Natural killer cell (primary cell): Measurements from ENCODE around the gene GSTA3. TPM values are rescaled to one million over a fixed set of nuclear protein-coding genes. Genes with fewer than 3 reads are reported as not detected.
"Not testable (repeated sequence)": the region's sequence is repeated elsewhere in the genome, so short reads cannot be mapped to it uniquely, and the experiment has no call there.

Experiments
- ATAC-seq, 3 donors: fragments of 150-1000 bp in 2 of 3; fragments of 200-7000 bp in 1 of 3; cut with Tn5 transposase; 1 replicate in 1 of 3; 2 replicates in 2 of 3; pipeline ENCODE4 v1.10.0; 2021; ENCODE audit warnings: mild to moderate bottlenecking in 2 of 3, moderate library complexity in 2 of 3
- DNase-seq, 2 donors: peaks; one replicate each; pipeline versions ENCODE4 v3.0.0 to v3.0.0-alpha.2; 2013 to 2021; ENCODE audit warnings: mixed read lengths in 1 of 2
- H3K27ac ChIP-seq: one replicate; pipeline ENCODE4 v1.5.1; 2013; ENCODE audit warnings: mild to moderate bottlenecking, low read length
- H3K27me3 ChIP-seq: one replicate; pipeline ENCODE4 v1.6.1; 2013; ENCODE audit warnings: low read length; ENCODE audit not compliant: control insufficient read depth, insufficient read depth
- H3K36me3 ChIP-seq: one replicate; pipeline ENCODE4 v1.6.1; 2013; ENCODE audit warnings: low read length; ENCODE audit not compliant: control insufficient read depth, insufficient read depth
- H3K4me1 ChIP-seq: one replicate; pipeline ENCODE4 v1.6.1; 2013; ENCODE audit warnings: low read length; ENCODE audit not compliant: control insufficient read depth, insufficient read depth
- H3K4me3 ChIP-seq: one replicate; pipeline ENCODE4 v1.5.1; 2013; ENCODE audit warnings: low read length
- H3K9me3 ChIP-seq: one replicate; pipeline ENCODE4 v1.6.1; 2013; ENCODE audit warnings: low read length; ENCODE audit not compliant: control insufficient read depth, insufficient read depth
- H3K27ac Mint-ChIP-seq, 2 donors: one replicate each; pipeline ENCODE4 v1.8.0; 2022; ENCODE audit warnings: mild to moderate bottlenecking in 2 of 2, mixed read lengths in 2 of 2, moderate library complexity in 1 of 2
- H3K27me3 Mint-ChIP-seq, 2 donors: one replicate each; pipeline ENCODE4 v1.8.0; 2022; ENCODE audit warnings: low read depth in 2 of 2, mixed read lengths in 2 of 2
- H3K36me3 Mint-ChIP-seq: one replicate; pipeline ENCODE4 v1.8.0; 2022; ENCODE audit warnings: mixed read lengths
- H3K4me1 Mint-ChIP-seq, 2 donors: one replicate each; pipeline ENCODE4 v1.8.0; 2022; ENCODE audit warnings: mixed read lengths in 2 of 2
- H3K4me3 Mint-ChIP-seq: one replicate; pipeline ENCODE4 v1.8.0; 2022; ENCODE audit warnings: mild to moderate bottlenecking, moderate library complexity, mixed read lengths
- H3K9me3 Mint-ChIP-seq, 2 donors: one replicate each; pipeline ENCODE4 v1.8.0; 2022; ENCODE audit warnings: mixed read lengths in 2 of 2
- CTCF ChIP-seq: fragments of 200-600 bp; IDR thresholded peaks from one replicate; pipeline ENCODE4 v1.8.0; 2022; ENCODE audit warnings: antibody characterized with exemption
- WGBS: methylation state at CpG from one replicate; pipeline ENCODE4 v1.1.7; 2013; ENCODE audit warnings: missing lambda C conversion rate; ENCODE audit not compliant: insufficient coverage; 5-methylcytosine and 5-hydroxymethylcytosine counted together
- intact Hi-C: fragments of 100-400 bp; cut with micrococcal nuclease; formaldehyde crosslinking; loops from one replicate; pipeline ENCODE4 v1.14.2; 2022
- total RNA-seq, 4 donors: library from RNA; stranded (reverse); fragments of 120-200 nt in 1 of 4; gene quantifications; one replicate each; pipeline versions ENCODE4 v1.2.3 to v1.2.4, GENCODE V29; 2013 to 2022

Gene GSTA3
- total RNA-seq, 3 donors from 2014 or later (not counting 1 experiment from before 2014, with no cell fraction given): not detected

DNA sequence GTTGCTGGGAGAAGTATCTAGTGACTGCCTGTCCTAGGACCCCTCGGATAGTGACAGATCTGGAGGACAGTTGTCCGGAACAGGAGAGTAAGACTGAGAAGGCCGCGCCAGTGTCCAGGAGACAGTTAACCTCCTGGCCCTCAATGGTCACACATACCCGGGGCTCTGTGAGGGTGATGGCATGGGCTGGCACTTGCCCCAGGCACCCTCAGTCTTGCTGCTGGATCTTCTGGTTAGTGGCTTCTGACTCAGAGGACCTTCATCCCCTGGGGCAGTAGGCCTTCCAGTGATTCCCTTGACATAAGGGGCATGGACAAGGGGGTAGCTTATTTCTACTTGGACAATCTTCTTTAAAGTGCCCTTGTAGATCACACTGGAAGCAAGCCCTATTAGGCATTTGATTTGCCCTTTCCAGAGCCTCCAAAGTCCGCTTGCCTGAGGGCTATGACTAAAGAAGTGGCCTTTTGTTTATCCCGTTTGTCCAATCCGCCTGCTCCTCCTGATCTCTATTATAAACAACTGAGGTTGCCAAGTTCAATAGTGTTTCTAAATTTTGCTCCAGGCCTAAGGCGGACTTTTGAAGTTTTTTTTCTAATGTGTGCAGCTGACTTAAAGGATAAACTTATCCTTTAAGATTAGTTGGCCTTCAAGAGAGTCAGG is 8.7 kb upstream of the GSTA3 start:
- H3K36me3 Mint-ChIP-seq, DNase-seq, H3K27ac ChIP-seq, H3K4me1 ChIP-seq, H3K4me1 Mint-ChIP-seq, H3K9me3 ChIP-seq, H3K27me3 Mint-ChIP-seq, intact Hi-C loops, ATAC-seq, H3K27ac Mint-ChIP-seq, H3K9me3 Mint-ChIP-seq, H3K4me3 ChIP-seq, H3K27me3 ChIP-seq, H3K36me3 ChIP-seq, H3K4me3 Mint-ChIP-seq: not testable (repeated sequence)
- 92% methylated on average over 9 of the region's 9 CpGs for WGBS

DNA sequence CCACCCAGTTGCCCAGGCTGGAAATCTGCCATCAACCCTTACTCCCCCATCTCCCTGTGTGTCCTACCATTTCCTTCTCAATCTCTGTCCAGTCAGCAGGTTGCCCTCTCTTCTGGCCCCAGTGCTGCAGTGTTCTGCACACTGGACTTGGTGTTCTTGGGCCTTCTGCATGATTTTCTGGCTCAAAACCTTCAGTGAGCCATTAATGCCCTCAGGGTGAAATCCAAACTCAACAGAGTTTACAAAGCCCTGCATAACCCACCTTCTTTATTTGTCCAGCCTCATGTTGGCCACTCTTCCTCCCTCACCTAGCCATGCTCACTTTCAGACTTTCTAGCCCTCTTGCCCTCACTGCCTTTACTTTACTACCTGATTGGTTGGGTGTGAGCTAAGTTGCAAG is 5.0 kb upstream of the GSTA3 start:
- no peaks in the 10 kb centered on the region for H3K4me1 Mint-ChIP-seq
- no peaks in the 10 kb centered on the region for H3K9me3 Mint-ChIP-seq
- Histone ChIP-seq H3K4me1 (no peaks in the 10 kb centered on the region), H3K4me3 (no peak overlapping the region), H3K27ac (no peak overlapping the region), H3K9me3 (no peaks in the 10 kb centered on the region), H3K36me3 (no peaks in the 10 kb centered on the region), H3K27me3 (peaks cover 2% of the 10 kb centered on the region)
- no peaks in the 10 kb centered on the region for H3K36me3 Mint-ChIP-seq
- H3K27ac Mint-ChIP-seq: no peak overlapping the region
- TF ChIP-seq CTCF: no peak
- DNase-seq (no peak), ATAC-seq (no peak)
- H3K4me3 Mint-ChIP-seq: no peak overlapping the region
- intact Hi-C loops: no loop called here
- H3K27me3 Mint-ChIP-seq: peaks cover 0 to 9% of the 10 kb centered on the region in 2 donors

GRCh38 chr6:52910091-52910490 is 593 bp upstream of the GSTA3 start:
- DNase-seq: no peak

GRCh38 chr6:52909131-52909530 is 367 bp downstream of the GSTA3 start:
- intact Hi-C loops: no loop called here
- Histone ChIP-seq H3K4me1 (no peaks in the 10 kb centered on the region), H3K9me3 (no peaks in the 10 kb centered on the region), H3K27ac (no peak overlapping the region), H3K36me3 (no peaks in the 10 kb centered on the region), H3K27me3 (peaks cover 2% of the 10 kb centered on the region), H3K4me3 (no peak overlapping the region)
- H3K27ac Mint-ChIP-seq: no peak overlapping the region
- no peak for TF ChIP-seq CTCF
- no peaks in the 10 kb centered on the region for H3K4me1 Mint-ChIP-seq
- peaks cover 0 to 5% of the 10 kb centered on the region in 2 donors for H3K27me3 Mint-ChIP-seq
- H3K36me3 Mint-ChIP-seq: no peaks in the 10 kb centered on the region
- 94% methylated on average over 2 of the region's 3 CpGs for WGBS
- DNase-seq (no peak), ATAC-seq (no peak)
- H3K9me3 Mint-ChIP-seq: no peaks in the 10 kb centered on the region
- H3K4me3 Mint-ChIP-seq: no peak overlapping the region

More at GRCh38 chr6:52910091-52910490, 593 bp upstream of the GSTA3 start:
- H3K36me3 ChIP-seq: no peaks in the 10 kb centered on the region
- no peak overlapping the region for H3K27ac ChIP-seq
- no peaks in the 10 kb centered on the region for H3K9me3 ChIP-seq
- Mint-ChIP-seq H3K9me3 (no peaks in the 10 kb centered on the region), H3K27ac (no peak overlapping the region), H3K27me3 (peaks cover 0 to 9% of the 10 kb centered on the region in 2 donors), H3K4me3 (no peak overlapping the region), H3K36me3 (no peaks in the 10 kb centered on the region), H3K4me1 (no peaks in the 10 kb centered on the region)
- no peak for ATAC-seq
- H3K4me1 ChIP-seq: no peaks in the 10 kb centered on the region
- no peak for TF ChIP-seq CTCF
- intact Hi-C loops: no loop called here
- peaks cover 2% of the 10 kb centered on the region for H3K27me3 ChIP-seq
- H3K4me3 ChIP-seq: no peak overlapping the region
- WGBS: 65% methylated on average over 2 of the region's 4 CpGs
